Measurements from ENCODE around the gene MMAB.

MMAB gene

GRCh38 chr12:109581856-109582255 lies 8.6 kb upstream of the MMAB start:
- no peak for DNase-seq

- DNase-seq: no peak
Measured at GRCh38 chr12:109581334-109581691, 8.0 kb upstream of the MMAB start.

GRCh38 chr12:109580684-109581333 lies 7.5 kb upstream of the MMAB start:
- DNase-seq: no peak

GRCh38 chr12:109580272-109580671 lies 7.0 kb upstream of the MMAB start:
- no peak for DNase-seq

- DNase-seq: no peak
Measured at GRCh38 chr12:109579639-109580038, 6.3 kb upstream of the MMAB start.

- no peak for DNase-seq
Measured at GRCh38 chr12:109578330-109578927, 5.1 kb upstream of the MMAB start.

- DNase-seq: no peak
Measured at GRCh38 chr12:109577311-109577710, 4.0 kb upstream of the MMAB start.

GRCh38 chr12:109575683-109576082 lies 2.4 kb upstream of the MMAB start:
- DNase-seq: no peak

- DNase-seq: no peak
Measured at GRCh38 chr12:109573914-109574244, 575 bp upstream of the MMAB start.

- DNase-seq: no peak
Measured at GRCh38 chr12:109572506-109572845, 828 bp downstream of the MMAB start.

GRCh38 chr12:109571773-109572505 lies 1.4 kb downstream of the MMAB start:
- DNase-seq: no peak

GRCh38 chr12:109568486-109568885 lies 4.8 kb downstream of the MMAB start:
- no peak for DNase-seq

- DNase-seq: no peak
Measured at GRCh38 chr12:109567967-109568366, 5.3 kb downstream of the MMAB start.

- DNase-seq: no peak
Measured at GRCh38 chr12:109567296-109567695, 6.0 kb downstream of the MMAB start.

GRCh38 chr12:109566424-109566823 lies 6.9 kb downstream of the MMAB start:
- DNase-seq: no peak

- no peak for DNase-seq
Measured at GRCh38 chr12:109563291-109564284, 9.7 kb downstream of the MMAB start.

GRCh38 chr12:109562871-109563270 lies 10.4 kb downstream of the MMAB start:
- no peak for DNase-seq

GRCh38 chr12:109561711-109562030 lies 11.6 kb downstream of the MMAB start:
- DNase-seq: no peak

- DNase-seq: no peak
Measured at GRCh38 chr12:109560867-109561710, 12.2 kb downstream of the MMAB start.

GRCh38 chr12:109559601-109560000 lies 13.7 kb downstream of the MMAB start:
- no peak for DNase-seq

- DNase-seq: no peak
Measured at GRCh38 chr12:109559200-109559505, 14.2 kb downstream of the MMAB start.

- no peak for DNase-seq
Measured at GRCh38 chr12:109558374-109559199, 14.7 kb downstream of the MMAB start.

All from NCI-H1930 (cell line).